Kidney capillary endothelial cell (primary cell): ENCODE data around the gene CNGA1.

Experiments
- DNase-seq: peaks from one replicate; pipeline ENCODE4 v3.0.0-alpha.2; 2018; ENCODE audit warnings: low spot score

CNGA1 gene

GRCh38 chr4:47899639-47900038 is 116.8 kb downstream of the CNGA1 start:
- no peak for DNase-seq

DNA sequence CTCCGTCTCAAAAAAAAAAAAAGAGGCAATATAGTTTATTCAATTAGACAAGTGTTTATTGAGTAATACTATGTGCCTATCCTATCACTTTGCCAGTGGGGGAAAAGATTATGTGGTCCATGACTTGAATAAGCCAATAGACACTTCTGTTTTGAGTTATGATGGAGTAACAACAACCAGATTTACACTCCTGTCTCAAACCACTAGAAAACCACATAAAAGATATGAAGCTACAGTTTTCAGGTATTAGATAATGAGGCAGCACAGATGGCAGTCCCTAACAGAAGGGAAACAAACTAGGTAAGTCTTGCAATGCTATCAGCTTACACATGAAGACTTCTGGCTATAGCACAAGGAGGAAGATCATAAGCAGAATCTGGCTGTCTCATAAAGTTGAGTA is 124.6 kb downstream of the CNGA1 start:
- no peak for DNase-seq
